Stomach (tissue), 4 donors: ENCODE results near the gene KIR2DL1.
"Not testable (repeated sequence)": the region's sequence is repeated elsewhere in the genome, so short reads cannot be mapped to it uniquely, and the experiment has no call there.

Experiments used
- EP300 ChIP-seq: sonication (generic); formaldehyde crosslinking; IDR thresholded peaks from one replicate; pipeline ENCODE4 v1.6.1; 2017; ENCODE audit warnings: antibody characterized with exemption
- POLR2A ChIP-seq, 4 donors: fragments of 450-650 bp; IDR thresholded peaks; one replicate each; pipeline ENCODE4 v1.6.1; 2016; ENCODE audit warnings: antibody characterized with exemption in 4 of 4, control low read depth in 2 of 4, mild to moderate bottlenecking in 1 of 4, moderate library complexity in 1 of 4
- TF ChIP-seq, protein P1 (sequence below), 7 experiments: fragments of 450-650 bp in 4 of 7; fragments of 200-600 bp in 3 of 7; sonication (generic) in 3 of 7; IDR thresholded peaks; one replicate each; pipeline ENCODE4 v1.5.1; 2016 to 2019; ENCODE audit warnings: antibody characterized with exemption in 7 of 7, control low read depth in 2 of 7, mild to moderate bottlenecking in 1 of 7

GRCh38 chr19:54825326-54825725 is 55.7 kb downstream of the KIR2DL1 start:
- TF ChIP-seq, protein P1, sequence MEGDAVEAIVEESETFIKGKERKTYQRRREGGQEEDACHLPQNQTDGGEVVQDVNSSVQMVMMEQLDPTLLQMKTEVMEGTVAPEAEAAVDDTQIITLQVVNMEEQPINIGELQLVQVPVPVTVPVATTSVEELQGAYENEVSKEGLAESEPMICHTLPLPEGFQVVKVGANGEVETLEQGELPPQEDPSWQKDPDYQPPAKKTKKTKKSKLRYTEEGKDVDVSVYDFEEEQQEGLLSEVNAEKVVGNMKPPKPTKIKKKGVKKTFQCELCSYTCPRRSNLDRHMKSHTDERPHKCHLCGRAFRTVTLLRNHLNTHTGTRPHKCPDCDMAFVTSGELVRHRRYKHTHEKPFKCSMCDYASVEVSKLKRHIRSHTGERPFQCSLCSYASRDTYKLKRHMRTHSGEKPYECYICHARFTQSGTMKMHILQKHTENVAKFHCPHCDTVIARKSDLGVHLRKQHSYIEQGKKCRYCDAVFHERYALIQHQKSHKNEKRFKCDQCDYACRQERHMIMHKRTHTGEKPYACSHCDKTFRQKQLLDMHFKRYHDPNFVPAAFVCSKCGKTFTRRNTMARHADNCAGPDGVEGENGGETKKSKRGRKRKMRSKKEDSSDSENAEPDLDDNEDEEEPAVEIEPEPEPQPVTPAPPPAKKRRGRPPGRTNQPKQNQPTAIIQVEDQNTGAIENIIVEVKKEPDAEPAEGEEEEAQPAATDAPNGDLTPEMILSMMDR (IDR thresholded peaks at IDR 0.05) = not testable (repeated sequence)
- TF ChIP-seq POLR2A (IDR thresholded peaks at IDR 0.05); EP300: not testable (repeated sequence)
